ENCODE data around the gene SLC35F3. TPM values are rescaled to one million over a fixed set of nuclear protein-coding genes. Genes with fewer than 3 reads are reported as not detected.

Gene SLC35F3
- total RNA-seq, 1 experiment from 2014 or later, result not detected

DNA sequence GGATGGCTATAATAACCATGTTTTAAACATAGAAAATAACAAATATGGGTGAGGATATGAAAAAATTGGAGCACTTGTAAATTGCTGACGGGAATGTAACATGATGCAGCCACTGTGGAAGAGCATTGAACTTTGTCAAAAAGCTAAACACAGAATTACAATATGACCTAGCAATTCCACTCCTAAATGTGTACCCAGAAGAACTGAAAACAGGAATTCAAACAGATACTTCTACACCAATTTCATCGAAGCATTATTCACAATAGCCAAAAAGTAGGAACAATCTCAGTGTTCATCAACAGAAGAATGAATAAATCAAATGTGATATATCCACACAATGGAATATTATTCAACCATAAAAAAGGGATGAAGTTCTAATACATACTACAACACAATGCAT is 436.1 kb downstream of the SLC35F3 start:
- Histone ChIP-seq H3K36me3 (ENCODE audit: control insufficient read depth, insufficient read depth, low read length) (no peaks in the 10 kb centered on the region), H3K27me3 (replicated peaks; ENCODE audit: control insufficient read depth, insufficient read depth, low read length) (no peaks in the 10 kb centered on the region), H3K4me3 (ENCODE audit: low read depth, low read length) (no peak overlapping the region), H3K4me1 (no peaks in the 10 kb centered on the region), H3K9me3 (peaks cover 8% of the 10 kb centered on the region; the same call in 1 of the 2 replicates)
- no peaks in the 10 kb centered on the region for H3K36me3 Mint-ChIP-seq (ENCODE audit: insufficient read depth, unreplicated experiment)
- no peak overlapping the region for H3K4me3 Mint-ChIP-seq (ENCODE audit: unreplicated experiment)
- ChIA-PET CTCF (no interaction called here), POLR2A (no interaction called here)
- H3K4me1 Mint-ChIP-seq (ENCODE audit: low read depth, unreplicated experiment), result no peaks in the 10 kb centered on the region
- peaks cover 19% of the 10 kb centered on the region for H3K27me3 Mint-ChIP-seq (ENCODE audit: insufficient read depth, unreplicated experiment)
- H3K9me3 Mint-ChIP-seq (ENCODE audit: unreplicated experiment), result peaks cover 42% of the 10 kb centered on the region
- no peak overlapping the region for H3K27ac Mint-ChIP-seq (ENCODE audit: unreplicated experiment)
- TF ChIP-seq, protein P1, sequence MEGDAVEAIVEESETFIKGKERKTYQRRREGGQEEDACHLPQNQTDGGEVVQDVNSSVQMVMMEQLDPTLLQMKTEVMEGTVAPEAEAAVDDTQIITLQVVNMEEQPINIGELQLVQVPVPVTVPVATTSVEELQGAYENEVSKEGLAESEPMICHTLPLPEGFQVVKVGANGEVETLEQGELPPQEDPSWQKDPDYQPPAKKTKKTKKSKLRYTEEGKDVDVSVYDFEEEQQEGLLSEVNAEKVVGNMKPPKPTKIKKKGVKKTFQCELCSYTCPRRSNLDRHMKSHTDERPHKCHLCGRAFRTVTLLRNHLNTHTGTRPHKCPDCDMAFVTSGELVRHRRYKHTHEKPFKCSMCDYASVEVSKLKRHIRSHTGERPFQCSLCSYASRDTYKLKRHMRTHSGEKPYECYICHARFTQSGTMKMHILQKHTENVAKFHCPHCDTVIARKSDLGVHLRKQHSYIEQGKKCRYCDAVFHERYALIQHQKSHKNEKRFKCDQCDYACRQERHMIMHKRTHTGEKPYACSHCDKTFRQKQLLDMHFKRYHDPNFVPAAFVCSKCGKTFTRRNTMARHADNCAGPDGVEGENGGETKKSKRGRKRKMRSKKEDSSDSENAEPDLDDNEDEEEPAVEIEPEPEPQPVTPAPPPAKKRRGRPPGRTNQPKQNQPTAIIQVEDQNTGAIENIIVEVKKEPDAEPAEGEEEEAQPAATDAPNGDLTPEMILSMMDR (IDR thresholded peaks at IDR 0.05; ENCODE audit: insufficient read depth in 1 of 2, low read depth in 1 of 2, low read length in 1 of 2, severe bottlenecking in 1 of 2, unreplicated experiment in 1 of 2), result no peak
- intact Hi-C loops (cut with micrococcal nuclease; ENCODE audit: unreplicated experiment), result no loop called here
- no TSS peak for BruUV-seq (replicated peaks)
- DNase-seq, result no peak

DNA sequence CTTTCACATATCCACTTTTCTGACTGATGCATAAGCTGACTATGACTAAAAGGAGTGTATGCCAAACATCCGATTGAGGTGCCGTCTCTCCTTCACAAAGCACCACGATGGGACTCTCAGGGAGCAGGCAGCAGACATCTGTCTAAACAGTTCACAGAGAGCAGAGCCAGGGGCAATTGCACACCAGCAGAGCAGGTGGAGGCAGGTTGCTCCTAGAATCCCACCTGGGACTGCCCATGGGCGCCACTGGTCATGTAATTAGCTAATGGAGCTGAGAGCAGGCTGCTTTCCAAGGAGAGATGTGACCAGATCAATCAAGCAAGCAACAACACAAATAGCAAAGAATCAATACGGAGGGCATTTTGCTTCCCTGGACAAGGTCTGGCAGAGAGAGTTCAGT is 438.3 kb downstream of the SLC35F3 start:
- H3K4me3 Mint-ChIP-seq (ENCODE audit: unreplicated experiment), result no peak overlapping the region
- ChIA-PET POLR2A (no interaction called here), CTCF (no interaction called here)
- DNase-seq, result no peak
- TF ChIP-seq, protein P1 (IDR thresholded peaks at IDR 0.05; ENCODE audit: insufficient read depth in 1 of 2, low read depth in 1 of 2, low read length in 1 of 2, severe bottlenecking in 1 of 2, unreplicated experiment in 1 of 2), result no peak
- peaks cover 9% of the 10 kb centered on the region for H3K27me3 Mint-ChIP-seq (ENCODE audit: insufficient read depth, unreplicated experiment)
- no TSS peak for BruUV-seq (replicated peaks)
- H3K27ac Mint-ChIP-seq (ENCODE audit: unreplicated experiment), result no peak overlapping the region
- Histone ChIP-seq H3K36me3 (ENCODE audit: control insufficient read depth, insufficient read depth, low read length) (no peaks in the 10 kb centered on the region), H3K9me3 (peaks cover 4% of the 10 kb centered on the region; the same call in 1 of the 2 replicates), H3K4me3 (ENCODE audit: low read depth, low read length) (no peak overlapping the region), H3K4me1 (no peaks in the 10 kb centered on the region), H3K27me3 (replicated peaks; ENCODE audit: control insufficient read depth, insufficient read depth, low read length) (no peaks in the 10 kb centered on the region)
- H3K9me3 Mint-ChIP-seq (ENCODE audit: unreplicated experiment), result peaks cover 28% of the 10 kb centered on the region
- intact Hi-C loops (cut with micrococcal nuclease; ENCODE audit: unreplicated experiment), result no loop called here
- H3K36me3 Mint-ChIP-seq (ENCODE audit: insufficient read depth, unreplicated experiment), result no peaks in the 10 kb centered on the region
- H3K4me1 Mint-ChIP-seq (ENCODE audit: low read depth, unreplicated experiment), result no peaks in the 10 kb centered on the region

DNA sequence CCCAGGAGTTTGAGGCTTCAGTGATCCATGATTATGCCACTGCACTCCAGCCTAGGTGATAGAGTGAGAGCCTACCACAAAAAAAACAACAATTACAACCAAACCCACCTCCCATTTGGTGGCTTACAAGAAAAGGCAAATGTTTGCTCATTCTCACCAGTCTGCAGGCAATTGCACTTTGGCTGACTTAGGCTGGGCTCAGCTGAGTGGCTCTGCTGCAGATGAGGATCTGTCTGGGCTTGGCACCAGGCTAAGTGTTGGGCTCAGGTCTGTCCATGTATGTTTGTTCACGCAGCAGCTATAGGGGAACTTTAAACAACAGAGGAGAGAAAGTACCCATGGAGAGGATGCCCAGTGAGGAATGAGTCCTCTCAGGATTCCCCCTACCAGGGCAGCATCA is 440.8 kb downstream of the SLC35F3 start:
- H3K9me3 ChIP-seq, result no peaks in the 10 kb centered on the region; the same call in 1 of the 2 replicates
- H3K4me1 Mint-ChIP-seq (ENCODE audit: low read depth, unreplicated experiment), result no peaks in the 10 kb centered on the region
- no peaks in the 10 kb centered on the region for H3K27me3 ChIP-seq (replicated peaks; ENCODE audit: control insufficient read depth, insufficient read depth, low read length)
- H3K9me3 Mint-ChIP-seq (ENCODE audit: unreplicated experiment), result peaks cover 6% of the 10 kb centered on the region
- TF ChIP-seq, protein P1 (IDR thresholded peaks at IDR 0.05; ENCODE audit: insufficient read depth in 1 of 2, low read depth in 1 of 2, low read length in 1 of 2, severe bottlenecking in 1 of 2, unreplicated experiment in 1 of 2), result no peak
- H3K27me3 Mint-ChIP-seq (ENCODE audit: insufficient read depth, unreplicated experiment), result peaks cover 14% of the 10 kb centered on the region
- no peak overlapping the region for H3K4me3 Mint-ChIP-seq (ENCODE audit: unreplicated experiment)
- no TSS peak for BruUV-seq (replicated peaks)
- no peak for DNase-seq
- no peak overlapping the region for H3K27ac Mint-ChIP-seq (ENCODE audit: unreplicated experiment)
- H3K4me3 ChIP-seq (ENCODE audit: low read depth, low read length), result no peak overlapping the region
- intact Hi-C loops (cut with micrococcal nuclease; ENCODE audit: unreplicated experiment), result no loop called here
- ChIA-PET POLR2A (no interaction called here), CTCF (no interaction called here)
- no peaks in the 10 kb centered on the region for H3K4me1 ChIP-seq
- H3K36me3 ChIP-seq (ENCODE audit: control insufficient read depth, insufficient read depth, low read length), result no peaks in the 10 kb centered on the region
- no peaks in the 10 kb centered on the region for H3K36me3 Mint-ChIP-seq (ENCODE audit: insufficient read depth, unreplicated experiment)
